22Rv1 (cell line): ENCODE data around the gene SNX18.
"Not testable (repeated sequence)": the region's sequence is repeated elsewhere in the genome, so short reads cannot be mapped to it uniquely, and the experiment has no call there.

Experiments used
- H3K27ac ChIP-seq: fragments of 450-650 bp; 2 replicates; pipeline ENCODE4 v1.5.1; 2017
- ZFX ChIP-seq: fragments of 450-650 bp; IDR thresholded peaks from 2 replicates; pipeline ENCODE4 v1.6.1; 2017; ENCODE audit warnings: antibody characterized with exemption, borderline replicate concordance
- TF ChIP-seq, protein P1 (sequence below): fragments of 450-650 bp; IDR thresholded peaks from 2 replicates; pipeline ENCODE4 v1.5.1; 2017; ENCODE audit warnings: mild to moderate bottlenecking

Gene SNX18

DNA sequence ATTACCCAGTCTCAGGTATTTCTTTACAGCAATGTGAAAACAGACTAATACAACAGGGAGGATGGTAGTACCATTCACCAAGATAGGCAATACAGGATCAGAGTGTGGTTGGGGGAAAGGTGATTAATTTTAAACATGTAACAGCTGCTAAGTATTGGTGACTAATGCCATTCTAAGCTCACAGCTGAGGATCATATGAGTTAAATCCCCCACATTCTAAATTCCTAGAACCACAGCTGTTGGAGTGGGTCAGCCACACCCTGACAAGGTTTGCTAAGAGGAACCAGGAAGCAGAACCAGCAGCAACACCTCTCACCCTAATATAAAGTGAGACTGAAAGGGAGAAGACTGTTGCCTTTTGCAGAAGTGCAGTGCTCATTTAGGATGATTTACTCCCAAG is 37.3 kb upstream of the SNX18 start:
- TF ChIP-seq, protein P1, sequence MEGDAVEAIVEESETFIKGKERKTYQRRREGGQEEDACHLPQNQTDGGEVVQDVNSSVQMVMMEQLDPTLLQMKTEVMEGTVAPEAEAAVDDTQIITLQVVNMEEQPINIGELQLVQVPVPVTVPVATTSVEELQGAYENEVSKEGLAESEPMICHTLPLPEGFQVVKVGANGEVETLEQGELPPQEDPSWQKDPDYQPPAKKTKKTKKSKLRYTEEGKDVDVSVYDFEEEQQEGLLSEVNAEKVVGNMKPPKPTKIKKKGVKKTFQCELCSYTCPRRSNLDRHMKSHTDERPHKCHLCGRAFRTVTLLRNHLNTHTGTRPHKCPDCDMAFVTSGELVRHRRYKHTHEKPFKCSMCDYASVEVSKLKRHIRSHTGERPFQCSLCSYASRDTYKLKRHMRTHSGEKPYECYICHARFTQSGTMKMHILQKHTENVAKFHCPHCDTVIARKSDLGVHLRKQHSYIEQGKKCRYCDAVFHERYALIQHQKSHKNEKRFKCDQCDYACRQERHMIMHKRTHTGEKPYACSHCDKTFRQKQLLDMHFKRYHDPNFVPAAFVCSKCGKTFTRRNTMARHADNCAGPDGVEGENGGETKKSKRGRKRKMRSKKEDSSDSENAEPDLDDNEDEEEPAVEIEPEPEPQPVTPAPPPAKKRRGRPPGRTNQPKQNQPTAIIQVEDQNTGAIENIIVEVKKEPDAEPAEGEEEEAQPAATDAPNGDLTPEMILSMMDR = no peak
- TF ChIP-seq ZFX = no peak
- no peak overlapping the region for H3K27ac ChIP-seq

DNA sequence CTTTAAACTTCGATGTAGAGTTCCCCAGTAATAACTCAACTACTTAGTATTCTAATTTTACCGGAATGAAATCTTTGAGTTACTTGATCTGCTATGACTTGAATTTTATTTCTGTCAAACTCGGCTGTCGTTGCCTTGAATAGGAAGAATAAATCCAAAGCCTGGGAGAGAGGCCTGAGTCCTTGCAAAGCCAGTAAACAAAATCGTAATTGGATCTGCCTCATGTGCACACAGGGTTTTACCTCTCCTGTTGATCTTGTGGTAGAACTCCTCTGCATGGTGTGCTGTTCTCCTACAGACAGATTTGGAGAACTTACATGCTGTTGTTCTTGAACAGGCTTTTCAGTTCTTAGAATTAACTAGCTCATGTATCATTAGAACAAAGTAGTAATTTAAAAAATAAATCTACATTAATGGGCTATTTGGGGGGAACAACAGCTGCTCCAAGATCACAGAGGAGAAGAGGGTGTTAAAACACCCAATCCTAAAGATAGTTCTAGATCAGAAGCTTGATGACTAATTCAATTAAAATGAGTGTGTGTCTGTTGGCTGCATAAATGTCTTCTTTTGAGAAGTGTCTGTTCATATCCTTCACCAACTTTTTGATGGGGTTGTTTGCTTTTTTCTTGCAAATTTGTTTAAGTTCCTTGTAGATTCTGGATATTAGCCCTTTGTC is 33.2 kb upstream of the SNX18 start:
- H3K27ac ChIP-seq = no peak overlapping the region
- TF ChIP-seq ZFX = no peak
- TF ChIP-seq, protein P1 = no peak

- H3K27ac ChIP-seq = not testable (repeated sequence)
Measured at GRCh38 chr5:54485659-54486058, 31.9 kb upstream of the SNX18 start.

GRCh38 chr5:54489648-54489979 is 27.9 kb upstream of the SNX18 start:
- not testable (repeated sequence) for H3K27ac ChIP-seq
- TF ChIP-seq, protein P1 = peak; percentile 38

GRCh38 chr5:54491326-54491725 is 26.2 kb upstream of the SNX18 start:
- TF ChIP-seq, protein P1 = no peak
- no peak for TF ChIP-seq ZFX

DNA sequence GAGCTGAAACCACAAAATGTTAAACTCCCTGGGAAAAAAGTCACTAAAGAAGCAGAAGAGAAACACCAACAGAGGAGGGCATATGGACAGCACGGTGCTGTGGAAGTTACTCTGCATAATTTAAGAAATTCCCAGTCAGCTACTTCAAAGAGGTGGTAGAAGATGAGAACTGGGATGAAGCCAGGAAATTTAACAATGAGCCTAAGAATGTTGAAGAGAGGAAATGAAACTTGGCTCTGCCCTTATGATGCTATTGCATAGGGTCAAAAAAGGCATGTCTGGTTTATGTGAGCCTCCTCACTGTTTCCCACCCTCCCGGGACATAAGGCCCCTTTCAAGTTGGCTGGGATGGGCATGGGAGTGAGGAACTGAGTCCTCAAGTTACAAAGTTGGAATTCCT is 25.4 kb upstream of the SNX18 start:
- no peak overlapping the region for H3K27ac ChIP-seq
- TF ChIP-seq, protein P1 = no peak
- no peak for TF ChIP-seq ZFX

More at GRCh38 chr5:54491326-54491725, 26.2 kb upstream of the SNX18 start:
- no peak overlapping the region for H3K27ac ChIP-seq

- TF ChIP-seq, protein P1 = no peak
- no peak overlapping the region for H3K27ac ChIP-seq
Measured at GRCh38 chr5:54495027-54495426, 22.5 kb upstream of the SNX18 start.

GRCh38 chr5:54514291-54514690 is 3.3 kb upstream of the SNX18 start:
- TF ChIP-seq, protein P1 = no peak
- no peak for TF ChIP-seq ZFX
- H3K27ac ChIP-seq = no peak overlapping the region
